IPS-20b (cell line): Measurements from ENCODE around the gene MFGE8.
"Not testable (repeated sequence)": the region's sequence is repeated elsewhere in the genome, so short reads cannot be mapped to it uniquely, and the experiment has no call there.

Experiments used
- H3K27ac ChIP-seq: one replicate; pipeline ENCODE4 v1.5.1; 2013; ENCODE audit warnings: low read length
- H3K27me3 ChIP-seq: 2 replicates; pipeline ENCODE4 v1.6.1; 2013; ENCODE audit warnings: mild to moderate bottlenecking, low read length, inconsistent platforms; ENCODE audit not compliant: insufficient read depth
- H3K36me3 ChIP-seq: 2 replicates; pipeline ENCODE4 v1.6.1; 2013; ENCODE audit warnings: low read depth, mild to moderate bottlenecking, inconsistent platforms, low read length, moderate library complexity; ENCODE audit not compliant: insufficient read depth
- H3K4me1 ChIP-seq: 2 replicates; pipeline ENCODE4 v1.6.1; 2013; ENCODE audit warnings: mild to moderate bottlenecking, control low read depth, inconsistent platforms, low read length, moderate library complexity; ENCODE audit not compliant: insufficient read depth
- H3K4me3 ChIP-seq: 2 replicates; pipeline ENCODE4 v1.5.1; 2013; ENCODE audit warnings: mild to moderate bottlenecking, low read length, inconsistent platforms
- H3K9ac ChIP-seq: 2 replicates; pipeline ENCODE4 v1.6.1; 2013; ENCODE audit warnings: low read depth, mild to moderate bottlenecking, inconsistent platforms, low read length, moderate library complexity
- H3K9me3 ChIP-seq: 2 replicates; pipeline ENCODE4 v1.6.1; 2013; ENCODE audit warnings: mild to moderate bottlenecking, low read depth, low read length, inconsistent platforms; ENCODE audit not compliant: insufficient read depth

Gene MFGE8

DNA sequence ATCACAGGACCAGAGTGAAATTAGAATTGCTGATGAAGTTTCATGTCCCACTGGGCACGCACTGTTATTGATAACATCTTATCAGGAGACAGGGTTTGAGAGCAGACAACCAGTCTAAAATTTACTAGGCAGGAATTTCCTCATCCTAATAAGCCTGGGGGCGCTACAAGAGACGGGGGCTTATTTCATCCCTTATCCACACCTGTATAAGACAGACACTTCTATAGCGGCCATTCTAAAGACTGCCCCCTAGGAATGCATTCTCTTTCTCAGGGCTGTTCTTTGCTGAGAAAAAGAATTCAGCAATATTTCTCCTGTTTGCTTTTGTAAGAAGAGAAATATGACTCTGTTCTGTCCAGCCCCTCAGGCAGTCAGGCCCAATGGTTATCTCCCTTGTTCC, 21.3 kb upstream of the MFGE8 start:
- not testable (repeated sequence) for H3K9ac ChIP-seq, H3K4me3 ChIP-seq
- peaks cover 16% of the 10 kb centered on the region; the same call in 1 of the 2 replicates for H3K4me1 ChIP-seq

GRCh38 chr15:88932875-88933330, 19.7 kb upstream of the MFGE8 start:
- H3K4me3 ChIP-seq: no peak overlapping the region
- peaks cover 20% of the 10 kb centered on the region; the same call in 1 of the 2 replicates for H3K9me3 ChIP-seq
- no peaks in the 10 kb centered on the region for H3K36me3 ChIP-seq
- no peaks in the 10 kb centered on the region for H3K27me3 ChIP-seq
- H3K9ac ChIP-seq: no peak overlapping the region
- 0 out of 2 replicates have a peak, but pooled peaks cover 8% of the 10 kb centered on the region for H3K4me1 ChIP-seq
- no peak overlapping the region for H3K27ac ChIP-seq

More for the DNA sequence above, 21.3 kb upstream of the MFGE8 start:
- H3K36me3 ChIP-seq, H3K27ac ChIP-seq, H3K9me3 ChIP-seq, H3K27me3 ChIP-seq: not testable (repeated sequence)

- Histone ChIP-seq H3K9me3 (peaks cover 25% of the 10 kb centered on the region; the same call in 1 of the 2 replicates), H3K4me3 (no peak overlapping the region), H3K36me3 (no peaks in the 10 kb centered on the region), H3K9ac (no peak overlapping the region), H3K4me1 (0 out of 2 replicates have a peak, but pooled peaks cover 8% of the 10 kb centered on the region), H3K27ac (no peak overlapping the region), H3K27me3 (no peaks in the 10 kb centered on the region)
Observed at GRCh38 chr15:88932271-88932874, 19.2 kb upstream of the MFGE8 start.

DNA sequence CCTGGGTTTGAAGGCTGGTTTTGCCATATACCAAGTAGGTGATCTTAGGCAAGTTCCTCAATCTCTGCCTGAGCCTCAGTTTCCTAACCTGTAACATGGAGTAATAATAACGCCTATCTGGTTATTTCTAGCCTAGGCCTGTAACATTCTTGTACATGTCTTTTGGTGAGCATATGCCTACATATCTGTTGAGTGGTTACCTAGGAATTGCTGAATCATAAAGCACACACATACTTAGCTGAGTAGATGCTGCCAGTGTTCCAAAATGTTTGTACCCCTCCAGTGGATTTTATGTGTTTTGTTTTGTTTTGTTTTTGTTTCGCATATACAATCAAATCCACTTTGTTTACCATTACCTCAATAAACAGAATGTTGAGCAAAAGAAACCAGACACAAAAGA, 17.4 kb upstream of the MFGE8 start:
- H3K27me3 ChIP-seq: no peaks in the 10 kb centered on the region
- H3K4me1 ChIP-seq: no peaks in the 10 kb centered on the region
- H3K9me3 ChIP-seq: peaks cover 28% of the 10 kb centered on the region; the same call in 1 of the 2 replicates
- H3K27ac ChIP-seq: no peak overlapping the region
- H3K4me3 ChIP-seq: no peak overlapping the region
- no peak overlapping the region for H3K9ac ChIP-seq
- H3K36me3 ChIP-seq: no peaks in the 10 kb centered on the region

GRCh38 chr15:88929358-88930098, 16.3 kb upstream of the MFGE8 start:
- peaks cover 28% of the 10 kb centered on the region; the same call in 1 of the 2 replicates for H3K9me3 ChIP-seq
- not testable (repeated sequence) for H3K27ac ChIP-seq, H3K27me3 ChIP-seq, H3K4me1 ChIP-seq, H3K9ac ChIP-seq, H3K4me3 ChIP-seq, H3K36me3 ChIP-seq

- H3K36me3 ChIP-seq, H3K4me1 ChIP-seq, H3K9ac ChIP-seq, H3K27ac ChIP-seq, H3K27me3 ChIP-seq, H3K4me3 ChIP-seq: not testable (repeated sequence)
- peaks cover 19% of the 10 kb centered on the region; the same call in 1 of the 2 replicates for H3K9me3 ChIP-seq
Observed at GRCh38 chr15:88928192-88928591, 15.0 kb upstream of the MFGE8 start.

DNA sequence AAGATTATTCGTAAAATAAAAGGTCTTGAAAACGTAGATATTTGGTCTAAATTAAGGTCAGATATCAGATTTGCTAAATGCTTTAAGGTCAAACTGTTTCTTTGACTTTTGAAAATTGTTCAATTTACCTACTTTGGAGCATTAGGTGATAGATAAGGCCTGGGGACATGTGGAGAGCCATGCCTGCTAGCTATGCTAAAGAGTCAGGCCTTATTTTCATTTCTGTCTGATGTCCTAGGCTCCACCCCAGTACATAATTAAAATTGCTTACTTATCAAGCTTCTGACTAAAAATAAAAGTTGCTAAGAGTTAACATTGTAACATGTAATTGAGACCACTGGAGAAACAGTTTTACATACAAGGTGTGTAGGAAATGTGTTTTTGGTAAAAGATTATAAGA, 12.5 kb upstream of the MFGE8 start:
- H3K36me3 ChIP-seq, H3K9ac ChIP-seq, H3K4me1 ChIP-seq, H3K27ac ChIP-seq, H3K4me3 ChIP-seq, H3K27me3 ChIP-seq: not testable (repeated sequence)
- peaks cover 19% of the 10 kb centered on the region; the same call in 1 of the 2 replicates for H3K9me3 ChIP-seq

DNA sequence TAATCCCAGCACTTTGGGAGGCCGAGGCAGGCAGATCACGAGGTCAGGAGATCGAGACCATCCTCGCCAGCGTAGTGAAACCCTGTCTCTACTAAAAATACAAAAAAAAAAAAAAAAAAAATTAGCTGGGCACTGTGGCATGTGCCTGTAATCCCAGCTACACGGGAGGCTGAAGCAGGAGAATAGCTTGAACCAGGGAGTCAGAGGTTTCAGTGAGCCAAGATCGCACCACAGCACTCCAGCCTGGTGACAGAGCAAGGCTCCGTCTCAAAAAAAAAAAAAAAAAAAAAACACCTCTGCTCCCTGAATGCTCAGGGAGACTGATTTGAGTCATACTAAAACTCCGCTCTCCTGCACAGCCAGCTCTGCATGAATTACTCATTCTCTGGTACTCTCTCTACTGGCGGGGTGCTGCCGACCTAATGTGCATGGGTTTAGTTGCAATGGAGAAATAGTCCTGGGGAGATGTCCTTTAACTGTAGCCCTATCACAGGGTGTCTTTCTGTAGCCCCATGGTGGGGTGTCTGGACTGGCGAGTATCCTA, 7.8 kb upstream of the MFGE8 start:
- not testable (repeated sequence) for H3K4me3 ChIP-seq, H3K9me3 ChIP-seq, H3K4me1 ChIP-seq, H3K36me3 ChIP-seq, H3K27me3 ChIP-seq, H3K27ac ChIP-seq, H3K9ac ChIP-seq

DNA sequence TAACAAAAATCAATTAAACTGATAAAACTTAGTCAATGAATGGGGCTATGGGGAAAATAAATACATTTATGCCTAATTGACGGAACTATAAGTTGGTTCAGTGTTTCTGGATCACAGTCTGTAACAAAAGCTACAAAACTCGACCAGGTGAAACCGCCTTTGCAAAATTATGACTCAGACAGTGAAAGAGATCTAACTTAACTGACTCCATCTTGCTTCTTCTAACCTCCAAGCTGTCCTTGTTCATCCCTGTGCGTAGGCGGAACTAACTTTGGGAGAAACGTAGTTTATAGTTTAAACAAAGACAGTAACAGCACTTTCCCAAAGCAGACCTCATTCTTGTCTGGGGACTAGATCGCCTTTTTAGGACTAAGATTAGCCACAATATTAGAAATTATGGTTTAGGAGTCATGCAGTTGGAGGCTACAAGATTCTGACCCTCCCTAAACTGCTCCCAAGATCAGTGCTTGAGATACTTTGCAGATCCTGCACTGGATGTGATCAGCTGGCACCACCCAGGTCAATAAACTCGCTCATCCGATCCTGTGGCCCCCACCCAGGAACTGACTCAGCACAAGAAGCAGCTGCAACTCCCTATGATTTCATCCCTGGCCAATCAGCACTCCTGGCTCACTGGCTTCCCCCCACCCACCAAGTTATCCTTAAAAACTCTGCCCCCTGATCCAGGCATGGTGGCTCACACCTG, 7.2 kb upstream of the MFGE8 start:
- Histone ChIP-seq H3K9me3 (no peaks in the 10 kb centered on the region), H3K4me3 (no peak overlapping the region), H3K9ac (no peak overlapping the region), H3K27ac (no peak overlapping the region), H3K27me3 (no peaks in the 10 kb centered on the region), H3K4me1 (no peaks in the 10 kb centered on the region), H3K36me3 (no peaks in the 10 kb centered on the region)

DNA sequence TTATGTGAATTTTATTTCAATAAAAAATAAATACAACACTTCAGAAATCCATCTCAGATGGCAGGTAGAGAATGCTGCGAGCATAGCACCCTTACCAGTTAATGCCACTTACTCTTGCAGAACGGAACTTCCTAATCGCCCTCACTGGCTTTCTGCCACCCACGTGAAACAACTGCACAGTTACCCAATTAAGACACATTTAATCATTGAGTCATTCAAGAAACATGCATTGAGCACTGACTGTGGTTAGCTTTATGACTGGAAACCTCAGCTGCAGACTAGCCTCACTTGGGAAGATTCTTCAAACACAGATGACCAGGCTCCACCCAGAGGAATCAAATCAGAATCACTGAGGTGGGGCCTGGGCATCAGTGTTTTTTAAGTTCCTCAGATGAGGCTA, 5.6 kb upstream of the MFGE8 start:
- H3K27ac ChIP-seq: no peak overlapping the region
- no peaks in the 10 kb centered on the region for H3K36me3 ChIP-seq
- no peaks in the 10 kb centered on the region for H3K4me1 ChIP-seq
- no peak overlapping the region for H3K4me3 ChIP-seq
- H3K9ac ChIP-seq: no peak overlapping the region
- no peaks in the 10 kb centered on the region for H3K9me3 ChIP-seq
- H3K27me3 ChIP-seq: no peaks in the 10 kb centered on the region

GRCh38 chr15:88917760-88918159, 4.6 kb upstream of the MFGE8 start:
- Histone ChIP-seq H3K36me3 (no peaks in the 10 kb centered on the region), H3K9ac (no peak overlapping the region), H3K27ac (no peak overlapping the region), H3K4me3 (no peak overlapping the region), H3K27me3 (no peaks in the 10 kb centered on the region), H3K4me1 (no peaks in the 10 kb centered on the region), H3K9me3 (no peaks in the 10 kb centered on the region)
